ENCODE data around the gene UBXN6. TPM values are rescaled to one million over a fixed set of nuclear protein-coding genes. Genes with fewer than 3 reads are reported as not detected.

Gene UBXN6
- total and polyA plus RNA-seq, 2 of the 8 experiments (the other 6 are each of a cell fraction or from before 2014, with no cell fraction given), result 28.0 to 43.8 TPM

DNA sequence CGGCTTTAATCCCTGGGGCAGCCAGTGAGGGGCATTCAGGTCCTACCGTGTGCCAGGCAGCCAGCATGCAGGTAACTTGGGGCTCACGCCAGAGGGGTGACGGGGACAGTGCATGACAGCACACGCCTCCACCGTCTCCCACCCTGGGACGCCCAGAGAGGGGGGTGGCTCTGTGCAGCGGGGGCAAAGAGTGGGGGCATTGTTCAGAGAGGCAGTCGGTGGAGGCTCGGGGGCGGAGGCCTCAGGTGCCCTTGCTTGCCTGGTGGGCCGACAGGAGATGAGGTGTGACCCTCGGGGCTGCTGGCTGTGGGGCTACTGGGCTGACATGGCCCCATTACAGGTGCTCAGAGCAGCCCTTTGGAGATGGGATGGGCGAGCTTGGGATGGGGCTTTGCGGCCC lies 42.3 kb upstream of the UBXN6 start:
- H3K14ac ChIP-seq (ENCODE audit: insufficient read length), result no peak overlapping the region
- no peak overlapping the region for H2BK15ac ChIP-seq (ENCODE audit: low read length)
- H2BK12ac ChIP-seq (ENCODE audit: low read depth, low read length), result no peak overlapping the region
- no peaks in the 10 kb centered on the region for H3K79me2 ChIP-seq (ENCODE audit: control insufficient read depth in 1 of 2, insufficient read depth in 2 of 2, low read length in 2 of 2)
- no peaks in the 10 kb centered on the region for H3K4me1 ChIP-seq (replicated peaks in 1 of 4; ENCODE audit: control insufficient read depth in 3 of 4, insufficient read depth in 4 of 4, low read length in 3 of 4)
- no peak overlapping the region for H3K27ac ChIP-seq (ENCODE audit: low read depth, low read length)
- no peak overlapping the region for H3K18ac ChIP-seq (ENCODE audit: extremely low read depth, low read length)
- no peak overlapping the region for H3K4me3 ChIP-seq (ENCODE audit: extremely low read depth in 1 of 4, insufficient read depth in 2 of 4, low read depth in 3 of 4, low read length in 4 of 4)
- H3K4ac ChIP-seq (replicated peaks; ENCODE audit: insufficient read length, low read depth, low read length), result no peak overlapping the region
- no peak overlapping the region for H3K9ac ChIP-seq (replicated peaks in 1 of 4; ENCODE audit: extremely low read depth in 1 of 4, low read depth in 3 of 4, low read length in 3 of 4)
- H2BK5ac ChIP-seq (ENCODE audit: low read depth, low read length), result no peak overlapping the region
- no peak overlapping the region for H2AFZ ChIP-seq (ENCODE audit: low read length)
- H4K5ac ChIP-seq (ENCODE audit: insufficient read length, low read depth, low read length), result no peak overlapping the region
- ChIA-PET POLR2A (ENCODE audit: partially characterized antibody) (interaction anchor here (2.0 to 4.1 kb wide), 2 partner anchors 9 to 29 kb away, joined by 4 to 15 read pairs; no protein-coding TSS in a partner anchor), CTCF (ENCODE audit: partially characterized antibody) (interaction anchor here (0.6 to 3.8 kb wide), 5 partner anchors 15 to 355 kb away, joined by 3 to 17 read pairs (median 3); no protein-coding TSS in a partner anchor)
- DNase-seq (ENCODE audit: low read depth in 1 of 2, low spot score in 2 of 2), result no peak
- H3K9me3 ChIP-seq (ENCODE audit: insufficient read depth in 2 of 2, low read depth in 1 of 2, low read length in 1 of 2), result no peaks in the 10 kb centered on the region
- TF ChIP-seq, protein P1, sequence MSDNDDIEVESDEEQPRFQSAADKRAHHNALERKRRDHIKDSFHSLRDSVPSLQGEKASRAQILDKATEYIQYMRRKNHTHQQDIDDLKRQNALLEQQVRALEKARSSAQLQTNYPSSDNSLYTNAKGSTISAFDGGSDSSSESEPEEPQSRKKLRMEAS (IDR thresholded peaks at IDR 0.05), result no peak
- TF ChIP-seq CREB1 (IDR thresholded peaks at IDR 0.05) (no peak), ZNF274 (IDR thresholded peaks at IDR 0.05; ENCODE audit: borderline replicate concordance, extremely low read depth, low read length) (no peak), SUZ12 (IDR thresholded peaks at IDR 0.05; ENCODE audit: low read length) (no peak), CBX8 (IDR thresholded peaks at IDR 0.05; ENCODE audit: borderline replicate concordance, low read depth, low read length) (no peak), RAD21 (IDR thresholded peaks at IDR 0.05 in 1 of 2, conservative IDR thresholded peaks at IDR 0.05 in 1 of 2; ENCODE audit: low read depth in 2 of 2, low read length in 2 of 2) (no peak), TBP (IDR thresholded peaks at IDR 0.05; ENCODE audit: low read depth, low read length) (no peak)
- H3K36me3 ChIP-seq (ENCODE audit: control insufficient read depth in 2 of 4, insufficient read depth in 4 of 4, low read length in 3 of 4), result peaks cover 12 to 69% (median 26%) of the 10 kb centered on the region in 4 experiments
- H4K8ac ChIP-seq (ENCODE audit: extremely low read depth, insufficient read depth, low read length), result no peak overlapping the region
- no peak overlapping the region for H4K91ac ChIP-seq (replicated peaks; ENCODE audit: insufficient read length, low read length)
- 95% methylated on average over 15 of the region's 15 CpGs; no CpG with 5 or more reads in 1 of the 2 experiments for WGBS, 2 experiments (ENCODE audit: extremely low coverage in 1 of 2, insufficient coverage in 1 of 2, insufficient read length in 1 of 2, insufficient replicate concordance in 2 of 2, low coverage in 1 of 2, low lambda C conversion rate in 2 of 2, missing lambda C conversion rate in 1 of 2)
- no peaks in the 10 kb centered on the region for H3K27me3 ChIP-seq (replicated peaks in 1 of 4; ENCODE audit: control insufficient read depth in 3 of 4, extremely low read depth in 1 of 4, insufficient read depth in 3 of 4, low read length in 3 of 4)
- no peaks in the 10 kb centered on the region for H3K23me2 ChIP-seq (ENCODE audit: low read depth, low read length)
- no peak overlapping the region for H2AK5ac ChIP-seq (ENCODE audit: low read depth, low read length)
- H3K4me2 ChIP-seq (ENCODE audit: insufficient read depth in 1 of 2, low read depth in 2 of 2, low read length in 2 of 2), result no peak overlapping the region
- H4K20me1 ChIP-seq (replicated peaks in 1 of 2; ENCODE audit: control insufficient read depth in 1 of 2, insufficient read depth in 2 of 2, low read length in 2 of 2), result peaks cover 4 to 17% of the 10 kb centered on the region in 2 experiments
- H3K23ac ChIP-seq (ENCODE audit: insufficient read length), result no peak overlapping the region
- no peak for FAIRE-seq
- H2BK120ac ChIP-seq (replicated peaks; ENCODE audit: low read depth, low read length), result no peak overlapping the region
- no peak overlapping the region for H3K56ac ChIP-seq (replicated peaks; ENCODE audit: insufficient read length, low read depth, low read length)
- no peaks in the 10 kb centered on the region for H3K79me1 ChIP-seq (ENCODE audit: low read depth, low read length)
- H2BK20ac ChIP-seq (ENCODE audit: low read length), result no peak overlapping the region
